RPMI7951 (cell line): ENCODE results near the gene NHP2. TPM values are rescaled to one million over a fixed set of nuclear protein-coding genes. Genes with fewer than 3 reads are reported as not detected.
"Not testable (repeated sequence)": the region's sequence is repeated elsewhere in the genome, so short reads cannot be mapped to it uniquely, and the experiment has no call there.

Experiments used
- DNase-seq: peaks from one replicate; pipeline ENCODE4 v3.0.0-alpha.2; 2012; ENCODE audit warnings: low read depth
- total RNA-seq: library from RNA; depleted of rRNA; stranded (reverse); fragments of >200 nt; shearing (Covaris generic); gene quantifications from 2 replicates; pipeline ENCODE4 v1.2.3, GENCODE V29; 2014

Gene NHP2
- total RNA-seq, 1 experiment from 2014 or later: 212 TPM

DNA sequence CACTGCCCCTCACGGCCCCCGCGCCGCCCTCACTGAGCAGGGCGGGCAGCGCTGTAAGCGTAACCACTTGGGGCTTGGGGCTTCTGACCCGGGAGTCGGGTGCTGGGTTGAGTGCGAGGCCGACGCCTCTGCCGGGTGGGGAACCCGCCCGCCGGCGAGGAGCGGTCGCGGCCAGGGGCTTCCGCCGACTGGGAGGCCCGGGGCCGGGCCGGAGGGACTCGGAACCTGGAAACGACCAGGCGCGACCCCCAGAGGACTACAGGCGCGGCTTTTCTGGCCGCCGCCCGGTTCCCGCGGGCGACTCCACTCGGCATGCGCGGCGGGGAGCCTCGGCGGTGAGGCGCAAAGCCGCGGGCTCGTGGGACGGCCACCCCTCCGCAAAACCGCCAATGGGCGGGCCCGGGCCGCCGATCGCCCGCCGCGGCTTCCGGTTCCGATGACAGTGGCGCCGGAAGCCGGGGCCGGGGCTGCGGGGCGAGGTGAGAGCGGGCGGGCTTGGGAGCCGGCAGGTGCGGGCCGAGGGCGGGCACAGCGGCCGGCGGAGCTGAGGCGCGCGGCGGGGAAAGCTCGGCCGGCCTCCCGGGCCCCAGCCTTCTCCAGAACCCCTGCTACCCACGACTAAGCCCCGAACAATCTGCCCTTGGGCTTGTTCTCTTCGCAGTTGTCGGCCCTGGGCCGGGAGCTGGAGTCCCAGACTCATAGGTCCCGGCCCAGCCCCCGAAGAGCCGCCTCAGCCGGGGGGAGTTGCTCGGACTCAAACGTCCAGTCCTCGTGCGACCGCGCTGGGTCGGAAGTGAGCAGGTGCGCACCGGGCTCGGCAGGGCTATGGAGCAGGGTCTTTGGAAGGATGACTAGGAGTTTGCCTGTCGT lies 22.9 kb downstream of the NHP2 start, which contains the start of gene RMND5B:
Gene RMND5B, plus strand, starts transcription at position 439 of the 870 bp plus-strand sequence. CDS start 7,106 bp downstream, outside the sequence.
- peak; percentile 76 for DNase-seq

- not testable (repeated sequence) for DNase-seq
These were observed 23.5 kb downstream of the NHP2 start for GRCh38 chr5:178130234-178130575.

- DNase-seq: no peak
These were observed 24.4 kb downstream of the NHP2 start for GRCh38 chr5:178129296-178129695.

- DNase-seq: not testable (repeated sequence)
These were observed 26.2 kb downstream of the NHP2 start for GRCh38 chr5:178127300-178128009.

- no peak for DNase-seq
These were observed 27.1 kb downstream of the NHP2 start for GRCh38 chr5:178126556-178126955.

DNA sequence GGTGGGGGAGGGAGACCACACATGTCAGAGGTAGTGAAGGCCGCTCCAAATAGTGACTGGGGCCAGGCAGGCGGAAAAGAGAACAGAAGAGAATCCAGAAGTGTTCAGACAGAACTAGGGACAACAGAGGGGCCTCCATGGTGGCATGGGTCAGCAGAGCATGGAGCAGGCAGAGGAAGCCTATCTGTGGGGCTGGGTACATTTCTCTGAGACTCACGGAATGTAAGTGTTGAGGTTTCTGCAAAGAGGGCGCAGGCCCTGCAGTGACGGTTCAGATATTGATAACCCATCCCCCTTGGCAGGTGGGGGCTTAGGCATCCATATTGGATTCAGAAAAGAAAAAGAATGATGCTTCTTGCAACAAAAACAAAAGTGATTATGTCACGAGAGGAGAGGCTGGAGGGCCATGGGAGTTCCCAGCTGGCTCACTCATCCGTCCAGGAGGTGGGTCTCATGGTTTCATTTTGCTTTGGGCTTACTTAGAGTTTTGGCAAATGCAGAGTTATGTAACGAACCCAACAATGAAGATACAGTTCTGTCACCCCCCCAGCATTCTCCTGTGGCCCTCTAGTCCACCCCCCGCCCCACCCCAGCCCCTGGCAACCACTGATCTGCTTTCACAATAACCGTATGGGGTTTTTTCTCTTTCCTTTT lies 28.3 kb downstream of the NHP2 start:
- no peak for DNase-seq

GRCh38 chr5:178123966-178124925 lies 29.4 kb downstream of the NHP2 start:
- no peak for DNase-seq

- no peak for DNase-seq
These were observed 30.4 kb downstream of the NHP2 start for GRCh38 chr5:178123094-178123965.

DNA sequence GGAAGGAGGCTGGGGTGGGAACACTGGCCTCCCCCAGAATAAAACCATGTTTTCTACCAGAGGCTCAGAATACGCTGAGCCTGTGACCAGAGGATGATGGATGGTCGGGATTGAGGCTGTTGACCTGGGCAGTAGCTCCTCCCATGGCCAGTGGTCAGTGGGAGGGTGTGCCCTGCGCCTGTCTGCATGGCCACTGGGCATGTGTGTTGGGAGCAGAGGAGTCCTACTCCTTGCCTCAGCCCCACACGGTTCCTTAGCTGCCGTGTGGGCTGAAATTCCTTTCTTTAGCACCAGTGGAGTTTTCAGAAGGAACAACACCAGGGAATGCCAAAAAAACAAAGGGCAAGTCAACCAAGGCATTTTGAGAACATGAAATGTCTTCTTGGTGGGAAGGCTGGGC lies 31.3 kb downstream of the NHP2 start:
- no peak for DNase-seq

GRCh38 chr5:178121391-178122276 lies 32.1 kb downstream of the NHP2 start:
- DNase-seq: no peak

GRCh38 chr5:178120607-178121357 lies 32.9 kb downstream of the NHP2 start:
- no peak for DNase-seq

- no peak for DNase-seq
These were observed 33.6 kb downstream of the NHP2 start for GRCh38 chr5:178119915-178120606.

GRCh38 chr5:178117923-178118701 lies 35.6 kb downstream of the NHP2 start:
- DNase-seq: no peak

GRCh38 chr5:178116143-178116885 lies 37.4 kb downstream of the NHP2 start:
- DNase-seq: peak; percentile 24

- no peak for DNase-seq
These were observed 37.9 kb downstream of the NHP2 start for GRCh38 chr5:178115814-178116142.

- no peak for DNase-seq
These were observed 38.4 kb downstream of the NHP2 start for GRCh38 chr5:178115136-178115813.
